Measurements from ENCODE around the gene TMEM178B.

DNA sequence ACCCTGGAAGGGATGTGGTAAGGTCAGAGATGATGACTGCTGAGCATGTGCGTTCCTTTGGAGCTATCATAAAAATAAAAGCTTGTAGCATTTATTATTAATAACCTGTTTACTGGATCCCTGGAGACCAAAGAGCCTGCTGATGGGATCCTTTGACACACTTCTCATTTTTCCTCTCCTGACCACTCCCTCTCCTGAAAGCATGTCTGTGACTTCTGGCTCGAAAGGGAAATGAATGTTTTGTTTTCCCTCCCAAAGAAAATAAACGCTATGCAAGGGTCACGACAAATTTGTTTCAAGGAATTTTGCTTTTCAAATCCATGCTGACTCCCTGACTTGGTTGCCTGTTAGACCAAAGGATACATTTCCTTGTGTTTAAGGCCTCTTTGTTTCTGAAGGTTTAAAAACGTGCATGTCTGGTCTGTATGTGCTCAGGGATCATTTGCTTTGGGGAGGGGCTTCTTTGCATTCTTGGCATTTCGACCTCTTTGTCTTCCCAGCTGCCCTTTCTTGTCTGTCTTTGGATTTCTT, 292.3 kb downstream of the TMEM178B start:
- no peak for TF ChIP-seq YY1 (IDR thresholded peaks at IDR 0.05; ENCODE audit: insufficient read depth, insufficient read length)
- TF ChIP-seq ZNF274 (IDR thresholded peaks at IDR 0.05; ENCODE audit: low read depth, low read length) = no peak

All from NT2/D1 (cell line).